ENCODE results near the gene TLE6. TPM values are rescaled to one million over a fixed set of nuclear protein-coding genes. Genes with fewer than 3 reads are reported as not detected.
"Not testable (repeated sequence)": the region's sequence is repeated elsewhere in the genome, so short reads cannot be mapped to it uniquely, and the experiment has no call there.

The TLE6 gene
- total RNA-seq, 1 experiment from 2014 or later, result 5.0 TPM

GRCh38 chr19:3010871-3011270 lies 33.5 kb downstream of the TLE6 start:
- H3K27me3 ChIP-seq (ENCODE audit: low read length), result no peaks in the 10 kb centered on the region
- no peaks in the 10 kb centered on the region for H3K36me3 ChIP-seq (ENCODE audit: insufficient read depth, low read length)
- H3K4me3 ChIP-seq (ENCODE audit: low read length), result no peak overlapping the region
- H4K20me1 ChIP-seq (ENCODE audit: insufficient read depth, low read depth, low read length), result no peaks in the 10 kb centered on the region
- no peaks in the 10 kb centered on the region for H3K9me3 ChIP-seq (ENCODE audit: low read length)
- no peaks in the 10 kb centered on the region for H3K4me1 ChIP-seq (ENCODE audit: low read length)
- H3K79me2 ChIP-seq (ENCODE audit: low read length), result no peaks in the 10 kb centered on the region
- no peak overlapping the region for H3K9ac ChIP-seq (ENCODE audit: low read length)
- no peak overlapping the region for H2AFZ ChIP-seq (ENCODE audit: low read length)
- no peak for DNase-seq
- no peak overlapping the region for H3K4me2 ChIP-seq (ENCODE audit: low read depth, low read length, poor library complexity, severe bottlenecking)
- H3K27ac ChIP-seq (ENCODE audit: low read length), result no peak overlapping the region
- no peaks in the 10 kb centered on the region for H3K9me2 ChIP-seq (replicated peaks; ENCODE audit: insufficient read depth, low read length)

GRCh38 chr19:3012059-3012458 lies 34.7 kb downstream of the TLE6 start:
- not testable (repeated sequence) for H3K27ac ChIP-seq (ENCODE audit: low read length); DNase-seq; H3K4me1 ChIP-seq (ENCODE audit: low read length); H3K36me3 ChIP-seq (ENCODE audit: insufficient read depth, low read length); H3K27me3 ChIP-seq (ENCODE audit: low read length); H3K9ac ChIP-seq (ENCODE audit: low read length); H2AFZ ChIP-seq (ENCODE audit: low read length); H3K4me2 ChIP-seq (ENCODE audit: low read depth, low read length, poor library complexity, severe bottlenecking); H3K9me2 ChIP-seq (replicated peaks; ENCODE audit: insufficient read depth, low read length); H4K20me1 ChIP-seq (ENCODE audit: insufficient read depth, low read depth, low read length); H3K9me3 ChIP-seq (ENCODE audit: low read length); H3K4me3 ChIP-seq (ENCODE audit: low read length); H3K79me2 ChIP-seq (ENCODE audit: low read length)

GRCh38 chr19:3012621-3013262 lies 35.4 kb downstream of the TLE6 start:
- no peaks in the 10 kb centered on the region for H3K9me3 ChIP-seq (ENCODE audit: low read length)
- no peak for DNase-seq
- no peak overlapping the region for H2AFZ ChIP-seq (ENCODE audit: low read length)
- H3K4me1 ChIP-seq (ENCODE audit: low read length), result no peaks in the 10 kb centered on the region
- no peaks in the 10 kb centered on the region for H3K9me2 ChIP-seq (replicated peaks; ENCODE audit: insufficient read depth, low read length)
- H3K27ac ChIP-seq (ENCODE audit: low read length), result no peak overlapping the region
- H3K4me3 ChIP-seq (ENCODE audit: low read length), result no peak overlapping the region
- H3K27me3 ChIP-seq (ENCODE audit: low read length), result no peaks in the 10 kb centered on the region
- H3K36me3 ChIP-seq (ENCODE audit: insufficient read depth, low read length), result no peaks in the 10 kb centered on the region
- no peaks in the 10 kb centered on the region for H3K79me2 ChIP-seq (ENCODE audit: low read length)
- H3K9ac ChIP-seq (ENCODE audit: low read length), result no peak overlapping the region
- H3K4me2 ChIP-seq (ENCODE audit: low read depth, low read length, poor library complexity, severe bottlenecking), result no peak overlapping the region
- H4K20me1 ChIP-seq (ENCODE audit: insufficient read depth, low read depth, low read length), result no peaks in the 10 kb centered on the region

GRCh38 chr19:3013263-3013725 lies 35.9 kb downstream of the TLE6 start:
- Histone ChIP-seq H3K9me3 (ENCODE audit: low read length) (no peaks in the 10 kb centered on the region), H3K9me2 (replicated peaks; ENCODE audit: insufficient read depth, low read length) (no peaks in the 10 kb centered on the region), H3K4me2 (ENCODE audit: low read depth, low read length, poor library complexity, severe bottlenecking) (no peak overlapping the region), H3K9ac (ENCODE audit: low read length) (no peak overlapping the region), H3K4me1 (ENCODE audit: low read length) (no peaks in the 10 kb centered on the region), H3K4me3 (ENCODE audit: low read length) (no peak overlapping the region), H3K27ac (ENCODE audit: low read length) (no peak overlapping the region), H3K36me3 (ENCODE audit: insufficient read depth, low read length) (no peaks in the 10 kb centered on the region), H4K20me1 (ENCODE audit: insufficient read depth, low read depth, low read length) (no peaks in the 10 kb centered on the region), H3K27me3 (ENCODE audit: low read length) (no peaks in the 10 kb centered on the region), H2AFZ (ENCODE audit: low read length) (no peak overlapping the region), H3K79me2 (ENCODE audit: low read length) (no peaks in the 10 kb centered on the region)
- DNase-seq, result no peak

GRCh38 chr19:3014135-3014534 lies 36.8 kb downstream of the TLE6 start:
- no peak overlapping the region for H2AFZ ChIP-seq (ENCODE audit: low read length)
- H3K27me3 ChIP-seq (ENCODE audit: low read length), result no peaks in the 10 kb centered on the region
- no peaks in the 10 kb centered on the region for H3K9me2 ChIP-seq (replicated peaks; ENCODE audit: insufficient read depth, low read length)
- no peaks in the 10 kb centered on the region for H3K79me2 ChIP-seq (ENCODE audit: low read length)
- H3K4me3 ChIP-seq (ENCODE audit: low read length), result no peak overlapping the region
- H3K9ac ChIP-seq (ENCODE audit: low read length), result no peak overlapping the region
- H4K20me1 ChIP-seq (ENCODE audit: insufficient read depth, low read depth, low read length), result no peaks in the 10 kb centered on the region
- H3K36me3 ChIP-seq (ENCODE audit: insufficient read depth, low read length), result no peaks in the 10 kb centered on the region
- DNase-seq, result no peak
- H3K4me1 ChIP-seq (ENCODE audit: low read length), result no peaks in the 10 kb centered on the region
- no peak overlapping the region for H3K27ac ChIP-seq (ENCODE audit: low read length)
- no peaks in the 10 kb centered on the region for H3K9me3 ChIP-seq (ENCODE audit: low read length)
- H3K4me2 ChIP-seq (ENCODE audit: low read depth, low read length, poor library complexity, severe bottlenecking), result no peak overlapping the region

- Histone ChIP-seq H3K4me3 (ENCODE audit: low read length) (no peak overlapping the region), H2AFZ (ENCODE audit: low read length) (no peak overlapping the region), H3K4me2 (ENCODE audit: low read depth, low read length, poor library complexity, severe bottlenecking) (no peak overlapping the region), H3K9me2 (replicated peaks; ENCODE audit: insufficient read depth, low read length) (no peaks in the 10 kb centered on the region), H3K27me3 (ENCODE audit: low read length) (no peaks in the 10 kb centered on the region), H3K27ac (ENCODE audit: low read length) (no peak overlapping the region), H3K36me3 (ENCODE audit: insufficient read depth, low read length) (no peaks in the 10 kb centered on the region), H3K79me2 (ENCODE audit: low read length) (no peaks in the 10 kb centered on the region), H3K9ac (ENCODE audit: low read length) (no peak overlapping the region), H4K20me1 (ENCODE audit: insufficient read depth, low read depth, low read length) (no peaks in the 10 kb centered on the region), H3K4me1 (ENCODE audit: low read length) (no peaks in the 10 kb centered on the region), H3K9me3 (ENCODE audit: low read length) (no peaks in the 10 kb centered on the region)
- no peak for DNase-seq
Observed at GRCh38 chr19:3015126-3016057, 38.0 kb downstream of the TLE6 start.

- Histone ChIP-seq H3K4me2 (ENCODE audit: low read depth, low read length, poor library complexity, severe bottlenecking) (no peak overlapping the region), H2AFZ (ENCODE audit: low read length) (no peak overlapping the region), H3K9me3 (ENCODE audit: low read length) (no peaks in the 10 kb centered on the region), H3K9me2 (replicated peaks; ENCODE audit: insufficient read depth, low read length) (no peaks in the 10 kb centered on the region), H3K4me1 (ENCODE audit: low read length) (no peaks in the 10 kb centered on the region), H3K9ac (ENCODE audit: low read length) (no peak overlapping the region), H3K4me3 (ENCODE audit: low read length) (no peak overlapping the region), H3K36me3 (ENCODE audit: insufficient read depth, low read length) (no peaks in the 10 kb centered on the region), H4K20me1 (ENCODE audit: insufficient read depth, low read depth, low read length) (no peaks in the 10 kb centered on the region), H3K27me3 (ENCODE audit: low read length) (no peaks in the 10 kb centered on the region), H3K27ac (ENCODE audit: low read length) (no peak overlapping the region), H3K79me2 (ENCODE audit: low read length) (no peaks in the 10 kb centered on the region)
- DNase-seq, result no peak
Observed at GRCh38 chr19:3017923-3018322, 40.6 kb downstream of the TLE6 start.

- Histone ChIP-seq H3K36me3 (ENCODE audit: insufficient read depth, low read length) (no peaks in the 10 kb centered on the region), H3K4me2 (ENCODE audit: low read depth, low read length, poor library complexity, severe bottlenecking) (no peak overlapping the region), H3K4me1 (ENCODE audit: low read length) (no peaks in the 10 kb centered on the region), H3K27me3 (ENCODE audit: low read length) (no peaks in the 10 kb centered on the region), H3K9ac (ENCODE audit: low read length) (no peak overlapping the region), H3K4me3 (ENCODE audit: low read length) (no peak overlapping the region), H3K79me2 (ENCODE audit: low read length) (no peaks in the 10 kb centered on the region), H3K27ac (ENCODE audit: low read length) (no peak overlapping the region), H4K20me1 (ENCODE audit: insufficient read depth, low read depth, low read length) (no peaks in the 10 kb centered on the region), H3K9me2 (replicated peaks; ENCODE audit: insufficient read depth, low read length) (no peaks in the 10 kb centered on the region), H2AFZ (ENCODE audit: low read length) (no peak overlapping the region), H3K9me3 (ENCODE audit: low read length) (no peaks in the 10 kb centered on the region)
- no peak for DNase-seq
Observed at GRCh38 chr19:3019211-3019854, 42.0 kb downstream of the TLE6 start.
